Stimulated activated effector memory CD8-positive, alpha-beta T cell treated with anti-CD3 and anti-CD28 coated beads, Interleukin-12 subunit alpha, Interleukin-12 subunit beta, amount 100 ng/mL, for 72 hours (primary cell): ENCODE data around the gene DGKI.

Experiments
- ATAC-seq: fragments of 150-1000 bp; cut with Tn5 transposase; 2 replicates; pipeline ENCODE4 v1.10.0; 2021
- DNase-seq, 2 donors: peaks; one replicate each; pipeline ENCODE4 v3.0.0; 2021 to 2022; ENCODE audit warnings: low spot score in 2 of 2
- H3K27ac Mint-ChIP-seq: one replicate; pipeline ENCODE4 v1.8.0; 2022; ENCODE audit warnings: mild to moderate bottlenecking, mixed read lengths
- H3K36me3 Mint-ChIP-seq: one replicate; pipeline ENCODE4 v1.8.0; 2022; ENCODE audit warnings: mild to moderate bottlenecking, mixed read lengths
- H3K4me1 Mint-ChIP-seq: one replicate; pipeline ENCODE4 v1.8.0; 2022; ENCODE audit warnings: mixed read lengths
- H3K4me3 Mint-ChIP-seq: one replicate; pipeline ENCODE4 v1.8.0; 2022; ENCODE audit warnings: mild to moderate bottlenecking, mixed read lengths
- H3K9me3 Mint-ChIP-seq: one replicate; pipeline ENCODE4 v1.8.0; 2022; ENCODE audit warnings: mixed read lengths

DGKI gene

GRCh38 chr7:137755427-137755826, 91.3 kb downstream of the DGKI start:
- DNase-seq (no peak), ATAC-seq (no peak)
- H3K27ac Mint-ChIP-seq: no peak overlapping the region
- no peaks in the 10 kb centered on the region for H3K36me3 Mint-ChIP-seq
- peaks cover 3% of the 10 kb centered on the region for H3K9me3 Mint-ChIP-seq
- no peaks in the 10 kb centered on the region for H3K4me1 Mint-ChIP-seq
- no peak overlapping the region for H3K4me3 Mint-ChIP-seq

DNA sequence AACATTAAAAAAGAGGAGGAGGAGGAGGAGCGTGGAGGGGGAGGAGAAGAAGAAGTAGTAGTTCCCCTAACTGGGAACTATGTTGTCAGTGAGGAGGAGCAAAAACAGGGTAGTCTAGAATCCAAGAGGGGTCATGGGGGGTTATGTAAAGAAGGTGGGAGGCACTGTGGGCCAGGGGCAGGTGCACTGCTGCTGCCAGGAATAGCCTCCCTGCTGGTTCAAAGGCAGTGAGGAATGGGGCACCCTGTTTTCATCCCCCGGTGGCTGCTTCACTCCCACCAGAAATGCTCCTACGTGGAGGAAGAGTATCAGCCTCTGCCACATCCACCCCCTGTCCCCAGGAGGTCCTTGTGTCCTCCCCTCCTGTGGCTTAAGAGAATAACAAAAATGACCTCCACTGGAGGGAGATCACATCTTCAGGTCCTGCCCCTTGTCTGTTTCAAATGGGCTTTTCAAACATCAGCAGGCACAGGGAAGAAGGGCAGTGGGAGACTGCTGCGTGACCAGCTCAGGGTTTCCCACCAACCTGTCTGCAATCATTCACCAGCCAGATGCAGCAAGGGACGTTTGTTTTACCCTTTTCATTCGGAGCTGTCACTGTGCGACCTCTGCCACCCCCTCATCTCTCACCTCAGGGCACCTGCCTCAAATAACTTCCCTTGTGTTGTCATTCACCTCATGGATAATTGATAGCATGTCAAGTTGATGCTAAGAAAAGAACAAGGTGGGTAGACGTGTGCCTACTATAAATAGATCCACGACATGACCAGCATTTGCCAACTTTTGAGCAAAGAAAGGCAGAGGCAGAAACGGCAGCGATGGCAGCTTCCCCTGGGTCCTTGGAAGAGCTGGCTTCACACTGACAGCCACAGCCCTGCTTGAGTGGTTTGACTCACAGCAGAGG, 92.6 kb downstream of the DGKI start:
- Mint-ChIP-seq H3K4me3 (no peak overlapping the region), H3K9me3 (peaks cover 3% of the 10 kb centered on the region), H3K27ac (no peak overlapping the region), H3K36me3 (no peaks in the 10 kb centered on the region), H3K4me1 (no peaks in the 10 kb centered on the region)
- DNase-seq (no peak), ATAC-seq (no peak)

DNA sequence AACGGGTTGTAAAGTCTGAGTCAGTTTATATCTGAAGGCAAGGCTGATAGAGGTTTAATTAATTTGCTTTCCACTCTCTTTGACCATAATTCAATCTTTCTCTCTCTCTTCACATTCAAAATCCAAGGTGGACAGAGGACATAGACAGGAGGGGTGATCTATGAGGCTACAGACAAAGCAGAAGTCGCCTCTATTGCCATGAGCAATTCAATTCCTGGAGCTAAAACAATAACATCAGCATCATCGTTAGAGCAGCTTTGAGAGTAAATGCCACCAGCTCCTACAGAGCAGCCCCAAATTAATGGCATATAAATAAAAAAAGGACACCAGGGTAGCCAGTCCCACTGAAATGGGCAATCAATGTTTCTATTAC, 93.2 kb downstream of the DGKI start:
- Mint-ChIP-seq H3K4me3 (no peak overlapping the region), H3K4me1 (no peaks in the 10 kb centered on the region), H3K27ac (no peak overlapping the region), H3K9me3 (peaks cover 3% of the 10 kb centered on the region), H3K36me3 (no peaks in the 10 kb centered on the region)
- DNase-seq (no peak), ATAC-seq (no peak)

- DNase-seq: no peak
- no peaks in the 10 kb centered on the region for H3K4me1 Mint-ChIP-seq
- H3K4me3 Mint-ChIP-seq: no peak overlapping the region
- H3K36me3 Mint-ChIP-seq: no peaks in the 10 kb centered on the region
- peaks cover 3% of the 10 kb centered on the region for H3K9me3 Mint-ChIP-seq
- ATAC-seq: no peak
- H3K27ac Mint-ChIP-seq: no peak overlapping the region
These were observed 93.7 kb downstream of the DGKI start for GRCh38 chr7:137753067-137753466.

GRCh38 chr7:137751361-137752009, 95.3 kb downstream of the DGKI start:
- no peaks in the 10 kb centered on the region for H3K9me3 Mint-ChIP-seq
- no peak overlapping the region for H3K4me3 Mint-ChIP-seq
- ATAC-seq (no peak), DNase-seq (no peak)
- H3K27ac Mint-ChIP-seq: no peak overlapping the region
- H3K4me1 Mint-ChIP-seq: no peaks in the 10 kb centered on the region
- H3K36me3 Mint-ChIP-seq: no peaks in the 10 kb centered on the region

GRCh38 chr7:137747359-137748031, 99.3 kb downstream of the DGKI start:
- ATAC-seq (no peak), DNase-seq (no peak)
- no peak overlapping the region for H3K27ac Mint-ChIP-seq
- H3K9me3 Mint-ChIP-seq: no peaks in the 10 kb centered on the region
- H3K4me3 Mint-ChIP-seq: no peak overlapping the region
- H3K4me1 Mint-ChIP-seq: no peaks in the 10 kb centered on the region
- H3K36me3 Mint-ChIP-seq: no peaks in the 10 kb centered on the region

- Mint-ChIP-seq H3K9me3 (no peaks in the 10 kb centered on the region), H3K27ac (no peak overlapping the region), H3K4me1 (no peaks in the 10 kb centered on the region), H3K4me3 (no peak overlapping the region), H3K36me3 (no peaks in the 10 kb centered on the region)
- no peak for DNase-seq
- no peak for ATAC-seq
These were observed 103.8 kb downstream of the DGKI start for GRCh38 chr7:137743021-137743420.

- ATAC-seq: no peak
- H3K9me3 Mint-ChIP-seq: no peaks in the 10 kb centered on the region
- H3K36me3 Mint-ChIP-seq: no peaks in the 10 kb centered on the region
These were observed 104.7 kb downstream of the DGKI start for GRCh38 chr7:137742051-137742450.

GRCh38 chr7:137741443-137741842, 105.3 kb downstream of the DGKI start:
- Mint-ChIP-seq H3K4me1 (no peaks in the 10 kb centered on the region), H3K27ac (no peak overlapping the region), H3K36me3 (no peaks in the 10 kb centered on the region), H3K4me3 (no peak overlapping the region), H3K9me3 (no peaks in the 10 kb centered on the region)
- no peak for DNase-seq
- no peak for ATAC-seq

More at GRCh38 chr7:137742051-137742450, 104.7 kb downstream of the DGKI start:
- H3K4me1 Mint-ChIP-seq: no peaks in the 10 kb centered on the region
- H3K4me3 Mint-ChIP-seq: no peak overlapping the region
- no peak overlapping the region for H3K27ac Mint-ChIP-seq
- DNase-seq: no peak

- DNase-seq: no peak
- Mint-ChIP-seq H3K36me3 (no peaks in the 10 kb centered on the region), H3K27ac (no peak overlapping the region), H3K4me1 (no peaks in the 10 kb centered on the region), H3K4me3 (no peak overlapping the region), H3K9me3 (no peaks in the 10 kb centered on the region)
- ATAC-seq: no peak
These were observed 112.6 kb downstream of the DGKI start for GRCh38 chr7:137734221-137734620.

DNA sequence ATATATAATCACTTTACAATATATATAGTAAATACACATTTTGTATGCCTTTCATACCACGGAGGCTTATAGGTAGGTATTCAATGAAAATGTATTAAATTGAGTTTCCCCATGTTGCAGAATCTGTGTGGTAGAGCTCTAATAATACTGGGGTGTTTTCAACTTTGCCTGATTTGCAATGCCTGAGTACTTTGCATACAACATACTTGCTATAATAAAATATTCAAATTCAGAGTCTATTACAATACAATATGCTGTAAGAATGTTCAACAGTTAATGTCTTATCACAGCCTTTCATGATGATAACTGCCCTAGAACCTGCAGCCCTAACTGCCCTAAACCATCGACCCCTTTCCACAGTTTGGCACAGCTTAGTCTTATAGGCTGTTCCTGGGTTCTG, 114.6 kb downstream of the DGKI start:
- ATAC-seq: no peak
- no peaks in the 10 kb centered on the region for H3K4me1 Mint-ChIP-seq
- H3K9me3 Mint-ChIP-seq: no peaks in the 10 kb centered on the region
- H3K4me3 Mint-ChIP-seq: no peak overlapping the region
- DNase-seq: no peak
- H3K36me3 Mint-ChIP-seq: no peaks in the 10 kb centered on the region
- H3K27ac Mint-ChIP-seq: no peak overlapping the region

DNA sequence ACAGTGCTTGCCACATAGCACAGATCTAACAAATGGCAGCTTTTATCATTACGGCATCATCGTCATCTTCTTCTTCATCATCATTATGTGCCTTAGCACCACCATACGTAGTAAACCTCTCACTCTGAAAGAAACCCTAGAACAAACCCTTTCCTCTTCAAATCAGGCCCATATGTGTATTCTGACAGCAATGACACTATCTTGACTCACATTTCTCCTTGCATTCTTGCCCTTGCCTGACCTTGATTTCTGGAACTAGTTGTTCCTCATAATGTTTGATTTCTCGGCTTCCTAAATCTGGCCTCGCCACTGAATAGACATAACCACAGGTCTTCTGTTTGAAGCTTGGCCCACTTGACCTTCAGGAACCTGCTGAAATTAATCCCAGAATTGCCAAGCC, 115.3 kb downstream of the DGKI start:
- Mint-ChIP-seq H3K9me3 (no peaks in the 10 kb centered on the region), H3K27ac (no peak overlapping the region), H3K4me1 (no peaks in the 10 kb centered on the region), H3K36me3 (no peaks in the 10 kb centered on the region), H3K4me3 (no peak overlapping the region)
- DNase-seq: no peak
- ATAC-seq: no peak

- Mint-ChIP-seq H3K36me3 (no peaks in the 10 kb centered on the region), H3K4me3 (no peak overlapping the region), H3K9me3 (no peaks in the 10 kb centered on the region), H3K4me1 (no peaks in the 10 kb centered on the region), H3K27ac (no peak overlapping the region)
- ATAC-seq (no peak), DNase-seq (no peak)
These were observed 118.3 kb downstream of the DGKI start for GRCh38 chr7:137728426-137728825.

DNA sequence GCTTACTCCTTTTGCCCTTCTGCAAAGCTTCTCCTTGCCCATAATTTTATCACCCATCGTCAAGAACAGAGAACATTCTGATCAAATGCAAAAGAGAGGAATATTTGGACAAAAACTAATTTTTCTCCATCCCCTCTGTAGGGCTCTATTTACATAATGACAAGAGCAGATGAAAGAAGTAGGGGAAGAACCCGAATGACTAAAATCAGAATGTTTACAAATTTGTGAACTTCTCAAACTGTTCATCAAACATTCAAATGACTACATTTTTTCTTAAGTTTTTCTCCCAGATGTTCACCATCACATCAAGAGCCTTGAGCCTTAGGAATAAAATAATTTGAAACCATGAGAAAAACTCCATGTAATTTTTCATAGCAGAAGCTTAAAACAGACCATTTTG, 119.4 kb downstream of the DGKI start:
- no peaks in the 10 kb centered on the region for H3K9me3 Mint-ChIP-seq
- no peak overlapping the region for H3K4me3 Mint-ChIP-seq
- no peak overlapping the region for H3K27ac Mint-ChIP-seq
- H3K36me3 Mint-ChIP-seq: no peaks in the 10 kb centered on the region
- H3K4me1 Mint-ChIP-seq: no peaks in the 10 kb centered on the region
- no peak for ATAC-seq
- no peak for DNase-seq

DNA sequence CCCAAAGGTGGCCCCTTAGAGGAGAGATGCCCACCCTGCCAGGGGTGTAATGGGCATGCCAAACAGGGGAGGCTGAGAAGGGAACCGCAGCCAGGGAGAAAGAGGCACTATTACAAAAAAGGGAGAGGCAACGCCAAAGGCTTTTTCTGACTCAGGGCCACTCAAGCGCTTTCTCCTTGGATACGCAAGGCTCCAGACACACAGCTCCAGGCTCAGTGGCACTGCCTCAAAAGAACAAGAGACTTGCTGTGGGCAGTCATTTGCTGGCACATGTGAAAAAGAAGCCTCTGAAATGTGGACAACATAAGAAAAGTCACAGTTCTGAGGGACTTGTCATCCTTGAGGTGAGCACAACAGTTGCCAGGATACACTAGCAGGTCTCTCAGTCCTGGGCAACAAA, 128.4 kb downstream of the DGKI start:
- no peak overlapping the region for H3K4me3 Mint-ChIP-seq

GRCh38 chr7:137717811-137718271, 128.9 kb downstream of the DGKI start:
- no peaks in the 10 kb centered on the region for H3K4me1 Mint-ChIP-seq
- no peak for DNase-seq
- H3K36me3 Mint-ChIP-seq: no peaks in the 10 kb centered on the region
- no peak for ATAC-seq
- no peaks in the 10 kb centered on the region for H3K9me3 Mint-ChIP-seq
- H3K27ac Mint-ChIP-seq: no peak overlapping the region
- H3K4me3 Mint-ChIP-seq: no peak overlapping the region

More for the DNA sequence above, 128.4 kb downstream of the DGKI start:
- Mint-ChIP-seq H3K9me3 (no peaks in the 10 kb centered on the region), H3K27ac (no peak overlapping the region), H3K36me3 (no peaks in the 10 kb centered on the region), H3K4me1 (no peaks in the 10 kb centered on the region)
- no peak for ATAC-seq
- no peak for DNase-seq
